Lower leg skin (tissue), 4 donors: ENCODE results near the gene DCAF11. TPM values are rescaled to one million over a fixed set of nuclear protein-coding genes. Genes with fewer than 3 reads are reported as not detected.

Source experiments
- DNase-seq, 2 donors: peaks; one replicate each; pipeline ENCODE4 v3.0.0-alpha.2; 2019; ENCODE audit warnings: low spot score in 2 of 2
- H3K4me3 ChIP-seq: fragments of 200-600 bp; sonication (generic); 2 replicates; pipeline ENCODE4 v1.5.1; 2017; ENCODE audit warnings: mild to moderate bottlenecking, low read depth; ENCODE audit not compliant: poor library complexity, severe bottlenecking
- CTCF ChIP-seq, 3 donors: fragments of 450-650 bp; IDR thresholded peaks; one replicate each; pipeline ENCODE4 v1.5.1; 2016; ENCODE audit warnings: antibody characterized with exemption in 3 of 3, mild to moderate bottlenecking in 3 of 3, moderate library complexity in 2 of 3
- POLR2A ChIP-seq, 2 donors: fragments of 450-650 bp; IDR thresholded peaks; one replicate each; pipeline ENCODE4 v1.6.1; 2016 to 2017; ENCODE audit warnings: antibody characterized with exemption in 2 of 2, mild to moderate bottlenecking in 1 of 2, moderate library complexity in 1 of 2
- WGBS, 2 donors: methylation state at CpG; one replicate each; pipeline ENCODE4 v1.1.5; 2018; 5-methylcytosine and 5-hydroxymethylcytosine counted together
- intact Hi-C: fragments of 100-400 bp; cut with DNase I; formaldehyde crosslinking; loops from one replicate; pipeline ENCODE4 v1.15.0; 2023; ENCODE audit warnings: low total_unique reads
- total RNA-seq, 4 donors: library from RNA; depleted of rRNA; stranded (reverse); fragments of >200 nt; gene quantifications; one replicate each; pipeline ENCODE4 v1.1.0, GENCODE V29; 2016

DCAF11 gene
- total RNA-seq, 4 donors from 2014 or later, result 53.3 to 134 (median 64.3) TPM

DNA sequence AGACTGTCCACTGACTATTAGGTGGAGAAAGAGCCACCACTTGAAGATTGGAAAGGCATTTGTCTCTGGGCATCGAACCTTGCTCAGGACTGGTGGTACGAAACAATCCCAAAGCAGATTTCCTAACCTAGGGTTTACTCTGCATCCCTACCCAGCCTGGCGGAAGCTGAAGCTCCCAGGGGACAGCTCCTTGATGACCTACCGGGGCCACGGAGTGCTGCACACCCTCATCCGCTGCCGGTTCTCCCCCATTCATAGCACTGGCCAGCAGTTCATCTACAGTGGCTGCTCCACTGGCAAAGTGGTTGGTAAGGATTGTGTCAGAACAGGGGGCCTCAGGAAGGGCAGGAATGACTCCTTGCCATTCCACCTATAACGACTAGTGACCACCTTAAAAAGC is 6.6 kb downstream of the DCAF11 start:
- TF ChIP-seq CTCF (IDR thresholded peaks at IDR 0.05), result no peak
- no peak for TF ChIP-seq POLR2A (IDR thresholded peaks at IDR 0.05)
- DNase-seq, result no peak
- 96 to 98% methylated on average over 8 of the region's 8 CpGs for WGBS, 2 donors
- intact Hi-C loops, result no loop called here
- no peak overlapping the region for H3K4me3 ChIP-seq

GRCh38 chr14:24122416-24122815 is 7.8 kb downstream of the DCAF11 start:
- intact Hi-C loops, result no loop called here
- DNase-seq, result no peak
- H3K4me3 ChIP-seq, result no peak overlapping the region
- 95% methylated on average over 4 of the region's 4 CpGs for WGBS, 2 donors
- no peak for TF ChIP-seq CTCF (IDR thresholded peaks at IDR 0.05)
- TF ChIP-seq POLR2A (IDR thresholded peaks at IDR 0.05), result no peak

DNA sequence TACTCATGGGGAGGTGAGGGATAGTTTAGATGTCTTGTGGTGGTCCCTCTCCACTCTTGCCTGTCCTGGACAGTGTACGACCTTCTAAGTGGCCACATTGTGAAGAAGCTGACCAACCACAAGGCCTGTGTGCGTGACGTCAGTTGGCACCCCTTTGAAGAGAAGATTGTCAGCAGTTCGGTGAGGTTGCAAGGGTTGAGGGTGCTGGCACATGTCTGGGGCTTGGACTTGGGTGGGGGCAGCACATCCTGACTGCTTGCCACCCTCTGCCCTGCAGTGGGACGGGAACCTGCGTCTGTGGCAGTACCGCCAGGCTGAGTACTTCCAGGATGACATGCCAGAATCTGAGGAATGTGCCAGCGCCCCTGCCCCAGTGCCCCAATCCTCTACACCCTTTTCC is 8.3 kb downstream of the DCAF11 start:
- WGBS, 2 donors, result 81 to 89% methylated on average over 8 of the region's 8 CpGs
- intact Hi-C loops, result no loop called here
- TF ChIP-seq POLR2A (IDR thresholded peaks at IDR 0.05) (no peak), CTCF (IDR thresholded peaks at IDR 0.05) (no peak)
- DNase-seq, result no peak
- H3K4me3 ChIP-seq, result no peak overlapping the region

DNA sequence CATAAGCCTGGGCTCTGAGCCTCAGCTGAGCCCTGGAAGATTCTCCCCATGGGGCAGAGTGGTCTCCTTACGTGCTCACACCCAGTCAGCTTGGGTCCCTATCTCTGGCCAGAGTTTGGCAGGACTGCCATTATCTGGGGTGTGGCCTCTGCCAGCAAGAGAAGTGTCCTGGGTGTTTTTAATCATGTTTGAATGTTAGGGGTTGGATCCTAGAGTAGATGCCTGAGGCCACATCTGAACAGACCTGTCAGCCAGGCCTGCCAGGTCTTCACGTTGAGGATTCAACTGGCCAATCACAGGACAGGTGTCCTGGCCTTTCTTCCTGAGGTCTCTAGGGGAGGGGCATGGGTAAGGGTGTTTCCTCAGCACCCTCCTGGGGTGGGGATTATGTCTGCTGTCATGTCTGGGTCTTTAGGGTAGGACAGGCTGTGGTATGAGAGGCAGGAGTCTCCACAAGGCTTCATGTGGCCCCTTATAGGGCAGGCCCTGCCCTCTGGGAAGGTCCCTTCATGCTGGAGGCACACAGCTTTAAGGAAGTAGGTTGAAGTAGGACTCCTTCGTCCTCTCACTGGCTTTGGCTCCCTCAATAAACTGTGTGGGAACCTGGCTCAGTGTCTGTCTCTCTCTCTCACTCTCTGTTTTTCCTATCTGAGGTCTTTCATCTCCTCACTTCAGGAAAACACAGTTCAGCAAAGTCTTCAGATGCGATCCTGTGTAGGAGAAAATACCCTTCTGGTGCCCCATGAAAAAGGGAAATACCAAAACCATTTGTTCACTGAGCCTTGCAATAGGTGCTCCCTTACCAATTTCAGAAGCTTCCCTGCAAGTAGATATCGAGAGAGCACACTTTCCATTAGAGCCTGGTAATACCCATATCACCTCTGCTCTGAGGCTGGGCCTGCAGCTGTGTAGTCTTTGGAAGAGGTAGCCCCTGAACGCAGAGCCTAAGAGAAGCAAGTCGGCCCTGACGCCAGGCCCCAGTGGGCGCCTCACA is 9.1 kb downstream of the DCAF11 start:
- intact Hi-C loops, result no loop called here
- TF ChIP-seq POLR2A (IDR thresholded peaks at IDR 0.05) (no peak), CTCF (IDR thresholded peaks at IDR 0.05) (no peak)
- H3K4me3 ChIP-seq, result no peak overlapping the region
- WGBS, 2 donors, result 70 to 82% methylated on average over 9 of the region's 9 CpGs
- DNase-seq, result no peak

- intact Hi-C loops, result no loop called here
- TF ChIP-seq CTCF (IDR thresholded peaks at IDR 0.05) (no peak), POLR2A (IDR thresholded peaks at IDR 0.05) (no peak)
- DNase-seq, result no peak
- H3K4me3 ChIP-seq, result no peak overlapping the region
Observed at GRCh38 chr14:24126939-24127338, 12.4 kb downstream of the DCAF11 start.
